ENCODE results near the gene SEMA3A.

SEMA3A gene

DNA sequence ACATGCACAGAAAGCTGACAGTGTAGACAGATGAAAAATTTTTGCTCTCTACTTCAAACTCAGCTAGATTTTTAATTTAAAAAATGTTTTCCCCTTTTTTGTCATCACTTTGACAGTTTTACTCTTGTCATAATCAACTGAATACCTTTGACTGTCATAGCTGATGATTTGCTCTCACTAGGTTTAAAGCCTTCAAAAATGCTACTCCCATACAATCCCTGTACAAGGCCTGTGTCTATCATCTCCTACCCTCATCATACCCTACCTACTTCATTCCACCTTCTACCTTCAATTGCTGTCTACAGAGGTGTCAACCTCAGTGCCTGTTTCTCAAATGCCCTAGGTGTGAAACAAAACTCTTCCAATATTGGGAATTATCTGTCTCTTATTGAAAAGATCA is 230.3 kb downstream of the SEMA3A start:
- Histone ChIP-seq H3K27ac (ENCODE audit: low read depth, low read length) (no peak overlapping the region), H3K36me3 (ENCODE audit: control insufficient read depth in 1 of 2, insufficient read depth in 2 of 2, low read length in 2 of 2) (no peaks in the 10 kb centered on the region), H3K27me3 (ENCODE audit: control insufficient read depth in 1 of 2, insufficient read depth in 2 of 2, low read length in 2 of 2) (no peaks in the 10 kb centered on the region), H3K4me1 (ENCODE audit: control insufficient read depth in 1 of 2, insufficient read depth in 2 of 2, low read length in 2 of 2) (no peaks in the 10 kb centered on the region), H3K9me3 (ENCODE audit: control insufficient read depth in 1 of 2, low read length in 2 of 2) (no peaks in the 10 kb centered on the region), H3K9ac (ENCODE audit: low read depth in 1 of 2, low read length in 2 of 2) (no peak overlapping the region), H3K4me3 (ENCODE audit: low read depth in 1 of 2, low read length in 2 of 2) (no peak overlapping the region)

GRCh38 chr7:83957333-83957732 is 237.3 kb downstream of the SEMA3A start:
- H3K27me3 ChIP-seq (ENCODE audit: control insufficient read depth in 1 of 2, insufficient read depth in 2 of 2, low read length in 2 of 2), result no peaks in the 10 kb centered on the region
- H3K4me1 ChIP-seq (ENCODE audit: control insufficient read depth in 1 of 2, insufficient read depth in 2 of 2, low read length in 2 of 2), result no peaks in the 10 kb centered on the region
- H3K4me3 ChIP-seq (ENCODE audit: low read depth in 1 of 2, low read length in 2 of 2), result no peak overlapping the region
- no peak overlapping the region for H3K27ac ChIP-seq (ENCODE audit: low read depth, low read length)
- no peaks in the 10 kb centered on the region for H3K36me3 ChIP-seq (ENCODE audit: control insufficient read depth in 1 of 2, insufficient read depth in 2 of 2, low read length in 2 of 2)
- H3K9me3 ChIP-seq (ENCODE audit: control insufficient read depth in 1 of 2, low read length in 2 of 2), result no peaks in the 10 kb centered on the region
- no peak overlapping the region for H3K9ac ChIP-seq (ENCODE audit: low read depth in 1 of 2, low read length in 2 of 2)

GRCh38 chr7:83956104-83956503 is 238.5 kb downstream of the SEMA3A start:
- Histone ChIP-seq H3K36me3 (ENCODE audit: control insufficient read depth in 1 of 2, insufficient read depth in 2 of 2, low read length in 2 of 2) (no peaks in the 10 kb centered on the region), H3K27ac (ENCODE audit: low read depth, low read length) (no peak overlapping the region), H3K9ac (ENCODE audit: low read depth in 1 of 2, low read length in 2 of 2) (no peak overlapping the region), H3K4me1 (ENCODE audit: control insufficient read depth in 1 of 2, insufficient read depth in 2 of 2, low read length in 2 of 2) (no peaks in the 10 kb centered on the region), H3K27me3 (ENCODE audit: control insufficient read depth in 1 of 2, insufficient read depth in 2 of 2, low read length in 2 of 2) (no peaks in the 10 kb centered on the region), H3K9me3 (ENCODE audit: control insufficient read depth in 1 of 2, low read length in 2 of 2) (no peaks in the 10 kb centered on the region), H3K4me3 (ENCODE audit: low read depth in 1 of 2, low read length in 2 of 2) (no peak overlapping the region)

DNA sequence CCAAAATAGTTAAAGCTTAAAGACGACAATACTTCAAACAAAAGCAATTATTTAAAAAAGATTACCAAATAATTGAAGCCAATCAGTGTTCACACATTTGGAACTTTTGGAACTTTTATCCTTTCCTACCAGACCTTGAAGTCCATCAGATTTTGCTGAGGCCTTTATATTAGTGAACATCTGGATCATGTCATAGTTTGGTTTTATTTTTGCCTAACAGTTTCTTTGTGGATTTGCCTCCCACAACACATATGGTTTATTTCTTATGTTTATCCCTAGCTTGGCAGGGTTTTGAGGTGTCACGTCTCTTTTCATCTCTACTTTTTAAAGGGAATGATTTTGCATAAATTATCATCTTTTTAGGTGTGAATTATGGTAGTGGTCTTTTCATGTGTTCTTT is 242.4 kb downstream of the SEMA3A start:
- Histone ChIP-seq H3K9me3 (ENCODE audit: control insufficient read depth in 1 of 2, low read length in 2 of 2) (no peaks in the 10 kb centered on the region), H3K4me1 (ENCODE audit: control insufficient read depth in 1 of 2, insufficient read depth in 2 of 2, low read length in 2 of 2) (no peaks in the 10 kb centered on the region), H3K27me3 (ENCODE audit: control insufficient read depth in 1 of 2, insufficient read depth in 2 of 2, low read length in 2 of 2) (no peaks in the 10 kb centered on the region), H3K4me3 (ENCODE audit: low read depth in 1 of 2, low read length in 2 of 2) (no peak overlapping the region), H3K9ac (ENCODE audit: low read depth in 1 of 2, low read length in 2 of 2) (no peak overlapping the region), H3K27ac (ENCODE audit: low read depth, low read length) (no peak overlapping the region), H3K36me3 (ENCODE audit: control insufficient read depth in 1 of 2, insufficient read depth in 2 of 2, low read length in 2 of 2) (no peaks in the 10 kb centered on the region)

GRCh38 chr7:83947260-83947659 is 247.3 kb downstream of the SEMA3A start:
- Histone ChIP-seq H3K27me3 (ENCODE audit: control insufficient read depth in 1 of 2, insufficient read depth in 2 of 2, low read length in 2 of 2) (no peaks in the 10 kb centered on the region), H3K36me3 (ENCODE audit: control insufficient read depth in 1 of 2, insufficient read depth in 2 of 2, low read length in 2 of 2) (no peaks in the 10 kb centered on the region), H3K9me3 (ENCODE audit: control insufficient read depth in 1 of 2, low read length in 2 of 2) (no peaks in the 10 kb centered on the region), H3K4me3 (ENCODE audit: low read depth in 1 of 2, low read length in 2 of 2) (no peak overlapping the region), H3K27ac (ENCODE audit: low read depth, low read length) (no peak overlapping the region), H3K4me1 (ENCODE audit: control insufficient read depth in 1 of 2, insufficient read depth in 2 of 2, low read length in 2 of 2) (no peaks in the 10 kb centered on the region), H3K9ac (ENCODE audit: low read depth in 1 of 2, low read length in 2 of 2) (no peak overlapping the region)

- Histone ChIP-seq H3K4me1 (ENCODE audit: control insufficient read depth in 1 of 2, insufficient read depth in 2 of 2, low read length in 2 of 2) (no peaks in the 10 kb centered on the region), H3K36me3 (ENCODE audit: control insufficient read depth in 1 of 2, insufficient read depth in 2 of 2, low read length in 2 of 2) (no peaks in the 10 kb centered on the region), H3K9me3 (ENCODE audit: control insufficient read depth in 1 of 2, low read length in 2 of 2) (no peaks in the 10 kb centered on the region), H3K9ac (ENCODE audit: low read depth in 1 of 2, low read length in 2 of 2) (no peak overlapping the region), H3K27ac (ENCODE audit: low read depth, low read length) (no peak overlapping the region), H3K27me3 (ENCODE audit: control insufficient read depth in 1 of 2, insufficient read depth in 2 of 2, low read length in 2 of 2) (no peaks in the 10 kb centered on the region), H3K4me3 (ENCODE audit: low read depth in 1 of 2, low read length in 2 of 2) (no peak overlapping the region)
Measured at GRCh38 chr7:83946801-83947200, 247.8 kb downstream of the SEMA3A start.

GRCh38 chr7:83941300-83941699 is 253.3 kb downstream of the SEMA3A start:
- H3K9ac ChIP-seq (ENCODE audit: low read depth in 1 of 2, low read length in 2 of 2), result no peak overlapping the region
- no peaks in the 10 kb centered on the region for H3K36me3 ChIP-seq (ENCODE audit: control insufficient read depth in 1 of 2, insufficient read depth in 2 of 2, low read length in 2 of 2)
- no peaks in the 10 kb centered on the region for H3K4me1 ChIP-seq (ENCODE audit: control insufficient read depth in 1 of 2, insufficient read depth in 2 of 2, low read length in 2 of 2)
- H3K4me3 ChIP-seq (ENCODE audit: low read depth in 1 of 2, low read length in 2 of 2), result no peak overlapping the region
- H3K9me3 ChIP-seq (ENCODE audit: control insufficient read depth in 1 of 2, low read length in 2 of 2), result no peaks in the 10 kb centered on the region
- no peak overlapping the region for H3K27ac ChIP-seq (ENCODE audit: low read depth, low read length)
- no peaks in the 10 kb centered on the region for H3K27me3 ChIP-seq (ENCODE audit: control insufficient read depth in 1 of 2, insufficient read depth in 2 of 2, low read length in 2 of 2)

DNA sequence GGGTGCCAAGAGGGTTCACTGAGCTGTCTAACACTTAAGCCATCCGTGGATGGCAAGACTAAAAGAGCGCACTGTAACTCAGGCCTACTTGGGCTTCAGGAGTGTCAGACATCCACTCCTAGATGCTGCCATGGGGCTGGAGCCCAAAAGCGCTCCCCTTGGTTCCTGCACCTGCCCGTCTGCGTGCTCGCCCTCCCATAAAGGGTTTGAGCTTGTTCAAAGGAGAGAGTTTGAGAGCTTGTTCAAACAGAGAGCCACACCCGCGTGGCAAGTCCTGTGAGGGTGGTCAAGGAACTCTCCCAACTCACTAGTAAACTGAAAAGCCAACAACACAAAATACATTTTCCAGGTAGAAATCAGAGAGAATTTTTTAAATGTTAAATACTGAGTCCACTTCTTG is 256.7 kb downstream of the SEMA3A start:
- H3K27ac ChIP-seq (ENCODE audit: low read depth, low read length), result no peak overlapping the region
- H3K4me1 ChIP-seq (ENCODE audit: control insufficient read depth in 1 of 2, insufficient read depth in 2 of 2, low read length in 2 of 2), result no peaks in the 10 kb centered on the region
- H3K36me3 ChIP-seq (ENCODE audit: control insufficient read depth in 1 of 2, insufficient read depth in 2 of 2, low read length in 2 of 2), result no peaks in the 10 kb centered on the region
- H3K9ac ChIP-seq (ENCODE audit: low read depth in 1 of 2, low read length in 2 of 2), result no peak overlapping the region
- H3K27me3 ChIP-seq (ENCODE audit: control insufficient read depth in 1 of 2, insufficient read depth in 2 of 2, low read length in 2 of 2), result no peaks in the 10 kb centered on the region
- H3K4me3 ChIP-seq (ENCODE audit: low read depth in 1 of 2, low read length in 2 of 2), result no peak overlapping the region
- H3K9me3 ChIP-seq (ENCODE audit: control insufficient read depth in 1 of 2, low read length in 2 of 2), result no peaks in the 10 kb centered on the region

- Histone ChIP-seq H3K27me3 (ENCODE audit: control insufficient read depth in 1 of 2, insufficient read depth in 2 of 2, low read length in 2 of 2) (no peaks in the 10 kb centered on the region), H3K4me3 (ENCODE audit: low read depth in 1 of 2, low read length in 2 of 2) (no peak overlapping the region), H3K9me3 (ENCODE audit: control insufficient read depth in 1 of 2, low read length in 2 of 2) (no peaks in the 10 kb centered on the region), H3K27ac (ENCODE audit: low read depth, low read length) (no peak overlapping the region), H3K9ac (ENCODE audit: low read depth in 1 of 2, low read length in 2 of 2) (no peak overlapping the region), H3K4me1 (ENCODE audit: control insufficient read depth in 1 of 2, insufficient read depth in 2 of 2, low read length in 2 of 2) (no peaks in the 10 kb centered on the region), H3K36me3 (ENCODE audit: control insufficient read depth in 1 of 2, insufficient read depth in 2 of 2, low read length in 2 of 2) (no peaks in the 10 kb centered on the region)
Measured at GRCh38 chr7:83936056-83936708, 258.4 kb downstream of the SEMA3A start.

DNA sequence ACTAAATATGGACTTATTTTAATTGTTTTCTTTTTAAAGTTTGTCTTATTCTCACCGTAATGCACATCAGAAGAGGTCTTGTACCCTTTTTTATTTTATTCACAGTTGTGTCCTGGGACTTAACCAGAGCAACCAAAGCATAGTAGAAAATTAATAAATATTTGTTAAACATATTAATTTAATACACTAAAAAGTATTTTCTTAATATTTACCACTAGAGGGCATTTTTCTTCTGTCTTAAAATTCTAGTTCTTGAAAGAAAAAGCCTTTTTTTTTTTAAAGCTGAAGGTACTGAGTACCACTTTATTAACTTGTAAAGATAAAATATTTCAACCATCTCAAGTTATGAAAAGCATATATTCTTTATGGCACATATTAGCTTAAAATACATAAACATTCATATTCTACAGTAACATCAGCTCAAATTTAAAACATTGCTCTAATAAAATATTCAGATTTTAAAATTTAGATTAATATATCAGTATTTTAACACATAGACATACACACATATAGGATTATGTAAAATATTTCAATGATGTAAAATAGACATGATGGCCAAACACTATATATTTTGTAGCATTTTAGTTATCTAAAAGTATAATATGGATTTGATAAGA is 260.4 kb downstream of the SEMA3A start:
- H3K27ac ChIP-seq (ENCODE audit: low read depth, low read length), result no peak overlapping the region
- no peaks in the 10 kb centered on the region for H3K27me3 ChIP-seq (ENCODE audit: control insufficient read depth in 1 of 2, insufficient read depth in 2 of 2, low read length in 2 of 2)
- H3K9me3 ChIP-seq (ENCODE audit: control insufficient read depth in 1 of 2, low read length in 2 of 2), result no peaks in the 10 kb centered on the region
- H3K9ac ChIP-seq (ENCODE audit: low read depth in 1 of 2, low read length in 2 of 2), result no peak overlapping the region
- H3K4me3 ChIP-seq (ENCODE audit: low read depth in 1 of 2, low read length in 2 of 2), result no peak overlapping the region
- H3K36me3 ChIP-seq (ENCODE audit: control insufficient read depth in 1 of 2, insufficient read depth in 2 of 2, low read length in 2 of 2), result no peaks in the 10 kb centered on the region
- H3K4me1 ChIP-seq (ENCODE audit: control insufficient read depth in 1 of 2, insufficient read depth in 2 of 2, low read length in 2 of 2), result no peaks in the 10 kb centered on the region

Measured in duodenal mucosa (tissue), 2 donors.